ENCODE results near the gene DHX57.

DNA sequence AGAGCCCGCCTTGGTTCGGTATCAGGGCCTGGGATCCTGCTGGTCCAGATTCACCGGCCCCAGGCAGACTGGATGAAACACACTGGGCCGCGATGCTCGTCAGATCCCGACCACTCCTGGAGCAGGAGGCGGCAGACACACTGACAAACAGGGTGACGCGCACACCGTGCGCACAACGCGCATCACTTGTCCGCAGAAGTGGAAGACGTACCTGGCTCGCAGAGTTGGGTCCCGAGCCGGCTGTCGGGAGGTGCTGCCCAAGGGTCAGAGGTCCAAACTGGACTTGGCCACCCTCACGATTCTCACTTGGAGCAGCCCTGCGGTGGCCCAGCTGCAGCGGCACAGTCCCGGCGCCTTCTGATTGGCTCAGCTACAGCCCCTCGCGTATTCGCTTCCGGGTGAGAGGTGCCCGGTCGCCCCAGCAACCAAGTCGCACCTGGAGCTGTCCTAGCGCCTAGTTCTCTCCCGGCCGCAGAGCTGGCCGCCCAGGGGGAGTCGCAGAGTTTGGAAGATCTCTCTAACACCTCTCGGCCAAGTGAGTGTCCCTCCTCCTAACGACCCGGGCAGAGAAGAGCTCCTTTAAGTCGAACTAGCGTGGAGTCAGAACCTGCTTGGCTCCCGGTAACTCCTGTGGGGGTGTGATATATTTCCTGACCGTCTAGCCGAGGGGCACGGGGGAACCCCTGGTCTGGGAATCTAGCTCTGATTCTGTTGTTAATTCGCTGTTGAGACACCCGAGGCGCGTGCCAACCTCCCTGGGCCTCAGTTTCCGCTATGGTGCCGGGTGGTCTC is at the start of gene DHX57, which contains the start of gene MORN2:
- TF ChIP-seq, protein P1, sequence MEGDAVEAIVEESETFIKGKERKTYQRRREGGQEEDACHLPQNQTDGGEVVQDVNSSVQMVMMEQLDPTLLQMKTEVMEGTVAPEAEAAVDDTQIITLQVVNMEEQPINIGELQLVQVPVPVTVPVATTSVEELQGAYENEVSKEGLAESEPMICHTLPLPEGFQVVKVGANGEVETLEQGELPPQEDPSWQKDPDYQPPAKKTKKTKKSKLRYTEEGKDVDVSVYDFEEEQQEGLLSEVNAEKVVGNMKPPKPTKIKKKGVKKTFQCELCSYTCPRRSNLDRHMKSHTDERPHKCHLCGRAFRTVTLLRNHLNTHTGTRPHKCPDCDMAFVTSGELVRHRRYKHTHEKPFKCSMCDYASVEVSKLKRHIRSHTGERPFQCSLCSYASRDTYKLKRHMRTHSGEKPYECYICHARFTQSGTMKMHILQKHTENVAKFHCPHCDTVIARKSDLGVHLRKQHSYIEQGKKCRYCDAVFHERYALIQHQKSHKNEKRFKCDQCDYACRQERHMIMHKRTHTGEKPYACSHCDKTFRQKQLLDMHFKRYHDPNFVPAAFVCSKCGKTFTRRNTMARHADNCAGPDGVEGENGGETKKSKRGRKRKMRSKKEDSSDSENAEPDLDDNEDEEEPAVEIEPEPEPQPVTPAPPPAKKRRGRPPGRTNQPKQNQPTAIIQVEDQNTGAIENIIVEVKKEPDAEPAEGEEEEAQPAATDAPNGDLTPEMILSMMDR (IDR thresholded peaks at IDR 0.05; ENCODE audit: extremely low read depth in 1 of 2, insufficient read depth in 1 of 2, low read depth in 1 of 2, low read length in 2 of 2): peak in 1 of 2 donors; percentile 2
- TF ChIP-seq, protein P2, sequence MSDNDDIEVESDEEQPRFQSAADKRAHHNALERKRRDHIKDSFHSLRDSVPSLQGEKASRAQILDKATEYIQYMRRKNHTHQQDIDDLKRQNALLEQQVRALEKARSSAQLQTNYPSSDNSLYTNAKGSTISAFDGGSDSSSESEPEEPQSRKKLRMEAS (IDR thresholded peaks at IDR 0.05; ENCODE audit: insufficient read depth, insufficient read length): no peak
- TF ChIP-seq MYC (IDR thresholded peaks at IDR 0.05; ENCODE audit: low read depth, low read length) (no peak), POLR2A (IDR thresholded peaks at IDR 0.05; ENCODE audit: low read depth, low read length) (peak; percentile 66)
